Testis (tissue), 3 donors: ENCODE measurements around the gene TBCE. TPM values are rescaled to one million over a fixed set of nuclear protein-coding genes. Genes with fewer than 3 reads are reported as not detected.

Experiments used
- polyA plus RNA-seq: library from polyadenylated mRNA; stranded (reverse); fragments of 350-450 nt; fragmentation: Illumina TruSeq; extraction: RNeasy Lipid Tissue Mini Kit (QIAGEN cat#74804); gene quantifications from one replicate; pipeline ENCODE4 v1.2.3, GENCODE V29; 2014; ENCODE audit warnings: low read depth, low replicate concordance; ENCODE audit not compliant: insufficient read depth
- small RNA-seq, 2 donors: library from RNA; depleted of rRNA; stranded (forward); fragments of <200 nt; gene quantifications; one replicate each; pipeline ENCODE3, GENCODE V24; 2016
- total RNA-seq, 2 donors: library from RNA; depleted of rRNA; stranded (reverse); fragments of >200 nt; gene quantifications; one replicate each; pipeline ENCODE4 v1.2.3, GENCODE V29; 2016

TBCE gene
- total and polyA plus RNA-seq, 3 donors from 2014 or later: 20.1 to 29.8 (median 22.4) TPM

Small RNA genes within 50 kb of the gene (small RNA-seq; reads per million reads assigned to genes)
- gene AL391994.1 (0 reads per million in 2 donors), gene RPS21P1 (0 reads per million in 2 donors)

Other genes starting within 250 kb of the TBCE start
- gene TOMM20, start 238.6 kb upstream of the TBCE start, total RNA-seq: 10 to 100 TPM; 74.7 to 80.6 TPM
- 113 TPM for gene TOMM20, start 238.6 kb upstream of the TBCE start, polyA plus RNA-seq
- gene RBM34, start 206.2 kb upstream of the TBCE start, total RNA-seq: 10 to 100 TPM; 48.0 to 62.3 TPM
- 61.9 TPM for gene RBM34, start 206.2 kb upstream of the TBCE start, polyA plus RNA-seq
- 10 to 100 TPM; 60.0 to 72.4 TPM for gene ARID4B, start 39.2 kb upstream of the TBCE start, total RNA-seq
- gene ARID4B, start 39.2 kb upstream of the TBCE start, polyA plus RNA-seq: 11.6 TPM
- gene GGPS1, start 38.9 kb upstream of the TBCE start, total RNA-seq: 10 to 100 TPM; 29.4 to 37.4 TPM
- gene GGPS1, start 38.9 kb upstream of the TBCE start, polyA plus RNA-seq: 73.0 TPM
- gene B3GALNT2, start 137.0 kb downstream of the TBCE start, total RNA-seq: 10 to 100 TPM; 32.3 to 62.5 TPM
- gene B3GALNT2, start 137.0 kb downstream of the TBCE start, polyA plus RNA-seq: 18.3 TPM